H1 (cell line): ENCODE measurements around the gene SLC22A25. TPM values are rescaled to one million over a fixed set of nuclear protein-coding genes. Genes with fewer than 3 reads are reported as not detected.

Experiments used
- CTCF ChIA-PET: fragments of 300-600 bp; sonication (Branson Sonifier 250); formaldehyde crosslinking; loops from one replicate; lab custom pipeline; 2021; ENCODE audit not compliant: partially characterized antibody; lab: Charles Lee
- POLR2A ChIA-PET: fragments of 300-600 bp; sonication (Branson Sonifier 250); formaldehyde crosslinking; loops from one replicate; lab custom pipeline; 2021; ENCODE audit warnings: inconsistent platforms; ENCODE audit not compliant: partially characterized antibody; lab: Charles Lee
- DNase-seq, 2 experiments: peaks; one replicate each; pipeline versions ENCODE4 v3.0.0 to v3.0.0-alpha.2; 2010 to 2022; ENCODE audit warnings: low spot score in 2 of 2, low read depth in 1 of 2, mixed read lengths in 1 of 2
- FAIRE-seq: peaks from 2 replicates; lab custom pipeline; 2011; peaks lifted over from hg19 to GRCh38; lab: Jason Lieb, UNC
- H2AFZ ChIP-seq: 2 replicates; pipeline ENCODE4 v1.8.1; 2012; ENCODE audit warnings: low read length, inconsistent platforms
- H2AK5ac ChIP-seq: 2 replicates; pipeline ENCODE4 v1.6.1; 2013; ENCODE audit warnings: low read depth, low read length
- H2BK120ac ChIP-seq: replicated peaks from 2 replicates; pipeline ENCODE3; 2013; ENCODE audit warnings: low read depth, low read length, inconsistent platforms
- H2BK12ac ChIP-seq: 2 replicates; pipeline ENCODE4 v1.6.1; 2013; ENCODE audit warnings: low read depth, low read length
- H2BK15ac ChIP-seq: 2 replicates; pipeline ENCODE4 v1.6.1; 2013; ENCODE audit warnings: low read length
- H2BK20ac ChIP-seq: 2 replicates; pipeline ENCODE4 v1.6.1; 2013; ENCODE audit warnings: low read length
- H2BK5ac ChIP-seq: 2 replicates; pipeline ENCODE4 v1.6.1; 2013; ENCODE audit warnings: low read depth, low read length
- H3K14ac ChIP-seq: 2 replicates; pipeline ENCODE4 v1.6.1; 2013; ENCODE audit warnings: inconsistent platforms; ENCODE audit not compliant: insufficient read length
- H3K18ac ChIP-seq: 2 replicates; pipeline ENCODE4 v1.6.1; 2013; ENCODE audit warnings: low read length; ENCODE audit errors: extremely low read depth
- H3K23ac ChIP-seq: 2 replicates; pipeline ENCODE4 v1.6.1; 2013; ENCODE audit warnings: inconsistent platforms; ENCODE audit not compliant: insufficient read length
- H3K23me2 ChIP-seq: 2 replicates; pipeline ENCODE4 v1.6.1; 2013; ENCODE audit warnings: low read depth, low read length
- H3K27ac ChIP-seq: 2 replicates; pipeline ENCODE4 v1.6.1; 2011; ENCODE audit warnings: low read depth, low read length, inconsistent platforms
- H3K27me3 ChIP-seq, 4 experiments: replicated peaks in 1 of 4; 1 replicate in 1 of 4; 2 replicates in 3 of 4; pipeline versions ENCODE4 v1.6.1 to v1.8.1; 2011 to 2013; ENCODE audit warnings: low read length in 3 of 4, mild to moderate bottlenecking in 3 of 4, inconsistent platforms in 2 of 4, mixed read lengths in 2 of 4, moderate library complexity in 1 of 4; ENCODE audit not compliant: control insufficient read depth in 3 of 4, insufficient read depth in 3 of 4; ENCODE audit errors: extremely low read depth in 1 of 4
- H3K36me3 ChIP-seq, 4 experiments: 2 replicates each; pipeline versions ENCODE4 v1.6.1 to v1.8.1; 2011 to 2013; ENCODE audit warnings: mild to moderate bottlenecking in 4 of 4, low read length in 3 of 4, moderate library complexity in 2 of 4, control low read depth in 1 of 4, inconsistent platforms in 1 of 4; ENCODE audit not compliant: insufficient read depth in 4 of 4, control insufficient read depth in 2 of 4
- H3K4ac ChIP-seq: replicated peaks from 2 replicates; pipeline ENCODE3; 2013; ENCODE audit warnings: low read length, low read depth, mixed read lengths, inconsistent platforms; ENCODE audit not compliant: insufficient read length
- H3K4me1 ChIP-seq, 4 experiments: replicated peaks in 1 of 4; 1 replicate in 1 of 4; 2 replicates in 3 of 4; pipeline versions ENCODE4 v1.6.1 to v1.8.1; 2011 to 2013; ENCODE audit warnings: low read length in 3 of 4, inconsistent platforms in 2 of 4, mixed read lengths in 1 of 4; ENCODE audit not compliant: insufficient read depth in 4 of 4, control insufficient read depth in 3 of 4
- H3K4me2 ChIP-seq, 2 experiments: 2 replicates each; pipeline versions ENCODE4 v1.6.1 to v1.8.1; 2011 to 2013; ENCODE audit warnings: low read depth in 2 of 2, low read length in 2 of 2, control low read depth in 1 of 2, inconsistent platforms in 1 of 2, mild to moderate bottlenecking in 1 of 2; ENCODE audit not compliant: insufficient read depth in 1 of 2
- H3K4me3 ChIP-seq, 4 experiments: fragments of 200-600, 300-600 bp in 1 of 4; sonication (generic), shearing (Covaris generic), sonication (Bioruptor Twin) in 1 of 4; 2 replicates each; pipeline versions ENCODE4 v1.5.1 to v1.8.1; 2011 to 2016; ENCODE audit warnings: low read length in 4 of 4, low read depth in 3 of 4, control low read depth in 2 of 4, inconsistent platforms in 2 of 4, mild to moderate bottlenecking in 2 of 4, mixed read lengths in 1 of 4, moderate library complexity in 1 of 4; ENCODE audit not compliant: insufficient read depth in 2 of 4; ENCODE audit errors: extremely low read depth in 1 of 4
- H3K56ac ChIP-seq: replicated peaks from 2 replicates; pipeline ENCODE3; 2013; ENCODE audit warnings: low read depth, mild to moderate bottlenecking, mixed read lengths, low read length, inconsistent platforms; ENCODE audit not compliant: insufficient read length
- H3K79me1 ChIP-seq: 2 replicates; pipeline ENCODE4 v1.6.1; 2013; ENCODE audit warnings: low read depth, low read length, control low read depth
- H3K79me2 ChIP-seq, 2 experiments: 2 replicates each; pipeline versions ENCODE4 v1.6.1 to v1.8.1; 2012 to 2013; ENCODE audit warnings: low read length in 2 of 2, mild to moderate bottlenecking in 2 of 2, inconsistent platforms in 1 of 2; ENCODE audit not compliant: insufficient read depth in 2 of 2, control insufficient read depth in 1 of 2
- H3K9ac ChIP-seq, 4 experiments: replicated peaks in 1 of 4; 1 replicate in 1 of 4; 2 replicates in 3 of 4; pipeline versions ENCODE4 v1.6.1 to v1.8.1; 2011 to 2013; ENCODE audit warnings: low read depth in 3 of 4, low read length in 3 of 4, control low read depth in 2 of 4, mild to moderate bottlenecking in 2 of 4, moderate library complexity in 2 of 4, inconsistent platforms in 1 of 4; ENCODE audit errors: extremely low read depth in 1 of 4
- H3K9me3 ChIP-seq, 2 experiments: 2 replicates each; pipeline versions ENCODE4 v1.6.1 to v1.8.1; 2012 to 2013; ENCODE audit warnings: mild to moderate bottlenecking in 2 of 2, moderate library complexity in 2 of 2, control low read depth in 1 of 2, inconsistent platforms in 1 of 2, low read depth in 1 of 2, low read length in 1 of 2, mixed read lengths in 1 of 2; ENCODE audit not compliant: insufficient read depth in 2 of 2
- H4K20me1 ChIP-seq, 2 experiments: replicated peaks in 1 of 2; 2 replicates each; pipeline versions ENCODE3 to v1.8.1; 2011 to 2013; ENCODE audit warnings: inconsistent platforms in 2 of 2, low read length in 2 of 2, mild to moderate bottlenecking in 1 of 2; ENCODE audit not compliant: insufficient read depth in 2 of 2, control insufficient read depth in 1 of 2
- H4K5ac ChIP-seq: 2 replicates; pipeline ENCODE4 v1.6.1; 2013; ENCODE audit warnings: low read length, low read depth, mixed read lengths, inconsistent platforms; ENCODE audit not compliant: insufficient read length
- H4K8ac ChIP-seq: 2 replicates; pipeline ENCODE4 v1.8.0; 2013; ENCODE audit warnings: mild to moderate bottlenecking, moderate library complexity, low read length, inconsistent platforms; ENCODE audit not compliant: insufficient read depth; ENCODE audit errors: extremely low read depth
- H4K91ac ChIP-seq: replicated peaks from 2 replicates; pipeline ENCODE3; 2013; ENCODE audit warnings: low read length, mixed read lengths, inconsistent platforms; ENCODE audit not compliant: insufficient read length
- HDAC2 ChIP-seq, 2 experiments: fragments of 300-600 bp in 1 of 2; sonication (generic) in 1 of 2; IDR thresholded peaks; 2 replicates each; pipeline ENCODE4 v1.6.1; 2011 to 2012; ENCODE audit warnings: low read depth in 2 of 2, low read length in 2 of 2, mild to moderate bottlenecking in 2 of 2, moderate library complexity in 2 of 2, borderline replicate concordance in 1 of 2, inconsistent platforms in 1 of 2
- JUN ChIP-seq: IDR thresholded peaks from 2 replicates; pipeline ENCODE4 v1.6.1; 2011; ENCODE audit warnings: low read depth, mild to moderate bottlenecking, improper control_type of control experiment, low read length
- MAFK ChIP-seq: IDR thresholded peaks from 2 replicates; pipeline ENCODE4 v1.6.1; 2012; ENCODE audit warnings: low read depth, mild to moderate bottlenecking, improper control_type of control experiment, low read length
- SIN3A ChIP-seq, 2 experiments: IDR thresholded peaks in 1 of 2; conservative IDR thresholded peaks in 1 of 2; 2 replicates each; pipeline ENCODE4 v1.6.1; 2011 to 2012; ENCODE audit warnings: low read length in 2 of 2, improper control_type of control experiment in 1 of 2, low read depth in 1 of 2, mild to moderate bottlenecking in 1 of 2
- WGBS, 2 experiments: shearing (Covaris generic) in 1 of 2; methylation state at CpG; one replicate each; pipeline versions ENCODE4 v1.1.6 to v1.1.7; 2013 to 2015; ENCODE audit warnings: low lambda C conversion rate in 2 of 2, mixed read lengths in 2 of 2, inconsistent platforms in 1 of 2, low coverage in 1 of 2, missing lambda C conversion rate in 1 of 2; ENCODE audit not compliant: insufficient replicate concordance in 2 of 2, insufficient coverage in 1 of 2, insufficient read length in 1 of 2; ENCODE audit errors: extremely low coverage in 1 of 2, missing lambda C conversion rate in 1 of 2; 5-methylcytosine and 5-hydroxymethylcytosine counted together
- polyA plus RNA-seq, 7 experiments: library from polyadenylated mRNA; depleted of rRNA in 3 of 7; stranded (reverse) in 5 of 7; unstranded in 2 of 7; fragments of >200 nt in 5 of 7; fragments of 200-250 nt in 2 of 7; gene quantifications; 1 replicate in 5 of 7; 2 replicates in 1 of 7; 4 replicates in 1 of 7; pipeline versions ENCODE4 v1.2.1 to v1.2.3, GENCODE V29; 2011 to 2013; ENCODE audit warnings: missing spikeins in 2 of 7, mixed read lengths in 2 of 7
- total RNA-seq: library from RNA; stranded (reverse); fragmentation: NEBNext Ultra II Directional; extraction: Animal tissue kit (Norgen Biotek cat#: 25700); gene quantifications from 2 replicates; pipeline ENCODE4 v1.2.1, GENCODE V29; 2021
- TF ChIP-seq, protein P1 (sequence below): IDR thresholded peaks from 2 replicates; pipeline ENCODE4 v1.6.1; 2011; ENCODE audit warnings: low read length, improper control_type of control experiment

Gene SLC22A25
- total and polyA plus RNA-seq, 2 of the 8 experiments (the other 6 are each of a cell fraction or from before 2014, with no cell fraction given) = not detected

DNA sequence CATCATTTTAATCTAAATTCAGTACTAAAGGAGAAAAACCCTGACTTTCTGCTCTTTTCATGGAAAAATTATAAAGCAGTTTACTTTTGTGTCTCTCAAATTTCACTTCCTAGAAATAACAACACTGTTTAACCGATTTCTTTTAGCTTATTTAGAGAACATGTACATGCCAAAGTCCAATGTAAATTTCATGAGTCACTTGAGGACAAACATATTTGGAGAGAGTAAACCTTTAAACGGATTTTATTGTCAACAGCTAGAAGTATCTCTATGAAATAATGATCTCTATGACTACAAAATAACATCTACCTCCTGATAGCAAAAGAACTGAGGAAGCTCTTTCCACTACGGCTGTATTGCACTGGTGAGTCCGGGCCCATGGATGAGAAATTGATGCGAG is 46.3 kb upstream of the SLC22A25 start:
- H3K27ac ChIP-seq = no peak overlapping the region
- no peak overlapping the region for H3K23ac ChIP-seq
- H4K8ac ChIP-seq = no peak overlapping the region
- H3K9me3 ChIP-seq = no peaks in the 10 kb centered on the region
- no peak overlapping the region for H2BK5ac ChIP-seq
- no peak overlapping the region for H3K18ac ChIP-seq
- no peak overlapping the region for H3K9ac ChIP-seq
- H2AK5ac ChIP-seq = no peak overlapping the region
- H4K20me1 ChIP-seq = no peaks in the 10 kb centered on the region
- H3K4me2 ChIP-seq = no peak overlapping the region
- FAIRE-seq (no peak), DNase-seq (no peak)
- ChIA-PET POLR2A (interaction anchor here (1.1 kb wide), 1 partner anchor 15 kb away, joined by 3 read pairs; no protein-coding TSS in a partner anchor), CTCF (interaction anchor here (1.1 to 1.7 kb wide), 4 partner anchors 12 to 254 kb away, joined by 3 to 6 read pairs (median 4); no protein-coding TSS in a partner anchor)
- H3K4me1 ChIP-seq = no peaks in the 10 kb centered on the region
- no peaks in the 10 kb centered on the region for H3K79me2 ChIP-seq
- no peak overlapping the region for H3K4ac ChIP-seq
- no peak overlapping the region for H2AFZ ChIP-seq
- H3K4me3 ChIP-seq = no peak overlapping the region
- no peak overlapping the region for H3K56ac ChIP-seq
- no peaks in the 10 kb centered on the region for H3K23me2 ChIP-seq
- WGBS, 2 experiments = 78% methylated on average over 5 of the region's 5 CpGs; no CpG with 5 or more reads in 1 of the 2 experiments
- H4K91ac ChIP-seq = no peak overlapping the region
- no peak overlapping the region for H4K5ac ChIP-seq
- H3K27me3 ChIP-seq = no peaks in the 10 kb centered on the region
- no peaks in the 10 kb centered on the region for H3K36me3 ChIP-seq
- no peaks in the 10 kb centered on the region for H3K79me1 ChIP-seq
- H2BK20ac ChIP-seq = no peak overlapping the region
- H2BK12ac ChIP-seq = no peak overlapping the region
- no peak overlapping the region for H3K14ac ChIP-seq
- H2BK15ac ChIP-seq = no peak overlapping the region
- no peak overlapping the region for H2BK120ac ChIP-seq
- TF ChIP-seq MAFK = no peak
- TF ChIP-seq HDAC2 (IDR thresholded peaks at IDR 0.05; ENCODE audit: borderline replicate concordance in 1 of 2, low read depth in 2 of 2, low read length in 2 of 2) = no peak
- TF ChIP-seq, protein P1, sequence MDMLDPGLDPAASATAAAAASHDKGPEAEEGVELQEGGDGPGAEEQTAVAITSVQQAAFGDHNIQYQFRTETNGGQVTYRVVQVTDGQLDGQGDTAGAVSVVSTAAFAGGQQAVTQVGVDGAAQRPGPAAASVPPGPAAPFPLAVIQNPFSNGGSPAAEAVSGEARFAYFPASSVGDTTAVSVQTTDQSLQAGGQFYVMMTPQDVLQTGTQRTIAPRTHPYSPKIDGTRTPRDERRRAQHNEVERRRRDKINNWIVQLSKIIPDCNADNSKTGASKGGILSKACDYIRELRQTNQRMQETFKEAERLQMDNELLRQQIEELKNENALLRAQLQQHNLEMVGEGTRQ = no peak
- no peak for TF ChIP-seq JUN
- no peak for TF ChIP-seq SIN3A (conservative IDR thresholded peaks at IDR 0.05 in 1 of 2, IDR thresholded peaks at IDR 0.05 in 1 of 2; ENCODE audit: low read depth in 1 of 2, low read length in 2 of 2)
